NCI-H82 treated with DMSO at 0.1 percent for 48 hours (cell line): ENCODE data around the gene PRKACA.

Experiments used
- DNase-seq: peaks from one replicate; lab custom pipeline; 2025; ENCODE audit not compliant: unreplicated experiment; lab: John Stamatoyannopoulos, UW

The PRKACA gene

DNA sequence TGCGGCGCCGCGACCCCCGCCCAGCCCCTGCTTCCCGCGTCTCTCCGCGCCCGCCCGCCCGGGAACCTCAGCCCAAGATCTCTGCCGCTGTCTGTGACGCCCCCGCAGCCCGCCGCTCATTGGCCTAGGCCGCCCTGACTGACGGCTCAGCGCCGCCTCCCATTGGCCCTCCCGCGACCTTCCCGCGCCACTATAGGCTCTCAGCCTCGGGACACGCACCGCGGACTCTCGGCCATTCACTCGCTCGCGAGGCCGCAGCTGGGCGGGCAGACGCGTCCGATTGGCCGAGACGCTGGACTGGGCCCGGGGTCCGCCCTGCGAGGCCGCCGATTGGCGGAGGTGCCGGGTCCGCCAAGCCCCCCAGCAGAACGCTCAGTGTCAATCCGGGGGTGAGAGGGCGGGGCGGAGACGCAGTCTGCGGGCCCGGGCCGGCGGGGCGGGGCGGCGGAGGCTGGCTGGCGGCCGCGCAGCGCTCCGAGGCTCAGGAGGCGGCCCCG lies at the start of gene PRKACA:
TSS of gene PRKACA (minus strand) at position 95 of the 497 bp plus-strand sequence. CDS start 215 bp downstream, outside the sequence.
- DNase-seq, result peak; percentile 97

DNA sequence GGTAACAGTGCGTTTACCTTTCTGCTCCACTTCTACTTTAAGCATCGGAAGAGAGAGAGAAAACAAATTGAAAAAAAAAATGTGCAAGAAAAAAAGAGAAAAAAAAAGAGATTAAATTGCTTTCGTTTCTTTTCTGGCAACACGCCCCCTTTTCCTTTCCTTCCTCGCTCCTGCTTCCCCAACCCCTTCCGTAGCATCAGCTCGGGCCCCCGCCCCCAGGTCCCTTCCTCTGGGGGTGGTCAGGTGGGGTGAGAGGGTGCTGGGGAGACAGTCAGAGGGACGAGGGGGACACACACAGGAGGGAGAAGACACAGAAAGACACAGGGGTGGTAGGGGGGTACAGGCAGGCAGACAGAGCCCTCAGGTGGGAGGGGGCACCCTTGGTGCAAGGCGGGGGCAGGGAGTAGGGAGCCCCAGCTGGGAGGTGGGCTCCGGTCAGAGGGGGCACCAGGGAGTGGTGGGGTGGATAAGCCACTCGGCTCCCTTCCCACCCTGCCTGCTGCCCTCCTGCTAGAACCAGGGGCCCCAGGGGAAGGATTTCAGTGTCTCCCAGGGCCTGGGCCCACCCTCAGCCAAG lies 49.5 kb upstream of the PRKACA start:
- DNase-seq, result no peak

DNA sequence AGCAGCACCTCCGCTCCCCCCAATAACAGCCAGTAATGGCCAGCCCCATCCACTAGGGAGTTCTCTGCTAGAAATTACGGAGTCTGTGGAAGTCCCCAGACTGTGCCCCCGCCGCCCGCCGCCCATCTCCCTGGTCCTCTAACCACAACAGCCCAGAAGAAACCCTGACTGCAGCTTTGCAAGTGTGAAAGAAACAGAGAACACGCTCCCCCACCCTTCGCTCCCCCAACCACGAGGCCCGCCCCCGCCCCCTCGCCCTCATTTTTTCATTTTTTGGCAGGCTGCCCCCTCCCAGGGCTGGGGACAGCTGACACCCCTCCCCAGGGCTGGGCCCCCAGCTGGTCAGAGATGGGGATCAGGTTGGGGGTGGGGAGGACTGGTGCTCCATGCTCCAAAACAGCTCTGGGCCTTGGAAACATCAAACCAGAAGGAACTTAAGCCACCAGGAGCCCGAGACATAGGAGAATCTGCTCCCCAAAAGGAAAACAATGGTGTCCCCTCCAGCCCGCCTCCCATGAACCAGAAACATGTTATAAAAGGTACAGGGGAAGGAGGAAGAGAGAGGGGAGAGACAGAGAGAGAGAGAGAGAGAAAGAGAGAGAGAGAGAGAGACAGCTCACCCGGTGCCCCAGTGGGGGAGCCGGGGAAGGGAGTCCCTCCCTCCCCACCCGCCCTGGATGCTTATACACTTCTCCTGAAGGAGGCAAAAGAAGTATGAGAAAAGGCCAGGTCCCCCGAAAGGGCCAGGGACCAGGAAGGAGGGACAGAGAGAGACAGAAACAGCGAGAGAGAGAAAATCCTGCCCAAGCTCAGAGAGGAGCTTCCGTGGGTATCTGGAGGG lies 48.6 kb upstream of the PRKACA start:
- DNase-seq, result no peak

DNA sequence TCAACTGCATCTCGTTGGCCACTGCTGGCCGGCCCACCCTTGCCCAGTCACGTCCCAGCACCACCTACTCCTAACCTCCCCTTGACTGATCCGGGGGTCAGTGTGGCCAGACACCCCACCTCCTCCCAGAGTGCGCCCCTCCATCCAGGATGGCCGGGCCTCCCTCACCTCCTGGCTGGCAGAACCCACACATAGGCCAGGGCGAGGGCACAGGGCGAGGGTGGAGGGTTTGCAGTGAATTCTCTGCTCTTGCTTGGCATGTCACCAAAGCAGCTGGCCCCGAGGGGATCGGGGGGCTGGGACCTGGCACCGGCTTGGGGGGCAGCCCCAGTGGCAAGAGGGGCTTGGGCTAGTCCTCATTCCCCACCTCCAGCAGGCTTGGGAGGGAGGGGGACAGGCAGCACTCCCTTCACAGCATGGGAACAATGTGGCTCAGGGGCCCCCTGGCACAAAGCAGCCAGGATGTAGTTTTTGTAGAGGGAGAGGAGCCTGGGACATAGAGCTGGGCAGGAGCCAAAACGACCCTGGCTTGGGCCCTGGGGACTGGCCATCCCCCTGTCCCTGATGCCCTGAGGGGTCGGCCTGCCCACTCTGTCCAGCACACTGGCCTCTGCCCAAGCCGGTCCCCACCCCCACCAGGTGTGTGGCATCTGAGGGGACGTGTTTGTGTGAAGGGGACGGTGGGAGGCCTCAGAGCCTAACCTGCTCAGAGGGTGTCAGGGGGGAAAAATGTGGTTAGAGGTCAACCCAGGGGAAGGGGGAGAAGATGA lies 47.3 kb upstream of the PRKACA start:
- no peak for DNase-seq

DNA sequence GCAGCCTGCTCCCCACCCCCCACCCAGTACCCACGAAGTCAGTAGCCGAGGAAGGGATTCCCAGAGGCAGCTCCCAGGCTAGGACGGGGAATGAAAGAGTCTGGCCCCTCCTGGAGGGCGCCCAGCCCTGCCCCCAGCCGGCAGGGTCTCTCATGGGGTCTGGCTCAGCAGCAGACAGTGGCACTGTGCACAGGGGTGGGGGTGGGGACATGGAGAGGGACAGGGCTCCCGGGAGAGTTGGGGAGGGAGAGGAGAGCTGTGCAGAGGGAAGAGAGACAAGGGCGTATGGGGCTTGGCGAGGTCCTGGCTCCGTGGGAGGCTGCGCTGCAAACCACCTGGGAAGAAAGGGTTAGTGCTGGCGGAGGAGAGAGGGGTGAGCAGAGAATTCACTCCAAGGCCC lies 46.5 kb upstream of the PRKACA start:
- no peak for DNase-seq

DNA sequence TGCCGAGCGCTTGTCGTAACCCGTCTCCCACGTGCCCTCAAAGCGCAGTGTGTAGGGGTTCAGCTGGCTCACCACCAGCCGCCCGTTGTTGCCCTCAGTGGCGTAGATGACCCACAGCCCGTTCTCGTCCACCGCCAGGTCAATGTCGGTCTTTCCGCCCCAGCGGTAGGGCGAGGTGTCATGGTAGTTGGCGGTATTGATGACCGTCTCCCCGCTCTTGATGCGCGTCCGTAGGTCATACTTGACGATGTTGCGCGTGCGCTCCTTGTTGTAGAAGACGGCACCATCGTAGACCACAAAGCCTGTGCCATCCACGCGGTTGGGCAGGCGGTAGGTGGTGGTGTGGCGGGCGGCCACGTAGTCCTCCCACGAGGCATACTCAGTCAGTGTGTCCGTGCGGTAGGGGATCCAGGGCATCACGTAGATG lies 45.3 kb upstream of the PRKACA start:
- DNase-seq, result no peak

DNA sequence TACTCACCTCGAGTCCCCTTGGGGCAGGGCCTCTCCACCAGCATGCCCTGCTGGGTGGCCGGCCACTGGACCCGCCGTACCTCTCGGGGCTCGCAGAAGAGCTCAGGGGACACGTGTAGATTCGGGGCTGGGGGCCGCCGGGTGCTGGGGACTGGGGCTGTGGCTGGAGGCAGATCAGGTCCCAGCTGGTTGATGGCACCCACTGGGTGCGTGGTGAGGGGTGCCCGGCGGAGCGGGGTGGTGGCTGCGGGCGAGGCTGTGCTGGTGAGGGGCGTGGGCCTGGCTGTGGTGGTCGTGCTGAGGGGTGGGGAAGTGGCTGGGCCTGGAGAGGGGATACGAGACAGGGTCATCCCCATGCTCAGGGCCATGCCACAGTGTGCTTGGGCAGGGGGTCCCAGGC lies 43.7 kb upstream of the PRKACA start:
- DNase-seq, result no peak

DNA sequence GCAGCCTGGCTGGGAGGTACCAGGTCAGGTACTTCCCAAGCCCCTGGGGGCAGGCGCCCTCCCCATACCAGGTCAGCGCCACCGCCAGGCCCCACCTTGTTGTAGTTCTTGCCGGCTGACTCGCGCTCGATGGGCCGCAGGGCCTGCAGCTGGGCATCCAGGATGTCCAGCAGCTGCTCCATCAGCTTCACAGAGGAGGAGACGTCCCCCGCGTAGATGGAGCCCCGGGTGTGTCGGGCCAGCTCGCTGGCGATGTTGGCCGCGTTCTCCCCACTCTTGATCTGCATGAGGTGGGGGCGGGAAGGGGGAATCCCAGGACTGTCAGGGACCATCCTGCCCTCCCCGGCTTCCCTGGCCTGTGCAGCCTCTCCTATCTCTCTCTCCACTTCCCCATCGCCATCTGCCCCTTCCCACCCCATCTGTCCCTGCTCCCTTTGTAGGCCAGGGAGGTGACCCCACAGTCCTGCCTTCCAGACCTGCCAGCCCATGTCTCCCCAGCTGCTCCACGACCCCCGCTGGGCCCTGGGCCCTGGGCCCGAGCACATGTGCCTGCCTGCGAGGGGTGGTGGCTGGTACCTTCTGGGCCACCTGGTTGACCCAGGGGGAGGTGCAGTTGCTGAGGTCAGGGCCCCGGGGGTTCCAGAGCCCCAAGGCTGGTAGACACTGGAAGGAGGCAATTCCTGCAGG lies 42.6 kb upstream of the PRKACA start:
- no peak for DNase-seq

DNA sequence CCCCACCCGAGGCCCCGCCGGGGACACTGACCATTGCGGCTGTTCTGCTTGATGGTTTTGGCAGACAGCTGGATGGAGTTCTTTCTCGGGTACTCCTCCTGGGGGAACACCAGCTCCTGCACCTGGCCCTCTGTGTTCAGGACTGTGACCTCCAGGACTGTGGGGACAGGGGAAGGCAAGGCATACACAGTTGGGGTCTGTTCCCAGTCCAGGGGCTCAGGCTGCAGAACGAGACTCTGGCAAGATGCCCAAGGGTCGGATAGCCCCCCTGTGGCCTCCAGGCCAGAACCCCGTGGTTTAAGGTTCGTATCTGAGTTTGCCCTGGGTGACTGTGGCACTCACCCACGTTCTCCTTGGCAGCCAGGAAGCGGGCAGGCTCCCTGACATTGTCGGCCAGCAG lies 41.5 kb upstream of the PRKACA start:
- no peak for DNase-seq

DNA sequence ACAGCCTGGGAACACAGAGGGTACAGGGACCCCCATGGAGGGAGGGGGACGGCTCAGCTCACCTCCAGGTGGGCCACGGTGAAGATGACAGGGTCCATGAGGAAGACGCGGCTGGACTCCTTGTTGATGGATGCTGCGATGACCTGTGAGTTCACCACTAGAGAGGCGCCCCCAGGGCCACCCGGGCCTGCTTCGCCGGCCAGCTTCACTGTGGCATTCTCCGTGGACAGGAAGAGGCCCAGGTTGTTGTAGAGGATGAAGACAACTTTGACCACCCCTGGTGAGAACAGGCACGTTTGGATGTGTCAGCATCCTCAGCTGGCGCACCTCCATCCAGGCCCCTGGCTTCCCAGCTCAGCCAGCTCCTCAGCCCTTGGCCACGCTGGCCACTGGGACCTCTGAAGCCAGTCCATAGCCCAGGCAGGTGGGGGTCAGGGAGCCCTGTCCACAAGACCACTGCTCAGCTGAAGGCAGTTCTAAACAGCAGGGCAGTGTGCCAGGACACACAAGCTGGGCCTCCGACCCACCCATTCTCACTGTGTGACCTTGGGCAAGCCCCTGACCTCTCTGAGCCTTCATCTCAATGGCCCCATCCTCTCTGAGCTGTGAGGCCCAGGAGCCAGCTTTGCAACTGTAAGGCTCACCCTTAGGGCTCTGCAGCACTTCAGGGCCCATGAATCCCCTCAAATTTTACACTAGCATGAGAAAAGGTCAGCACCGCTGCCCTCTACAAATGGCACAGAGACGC lies 40.9 kb upstream of the PRKACA start:
- DNase-seq, result no peak

DNA sequence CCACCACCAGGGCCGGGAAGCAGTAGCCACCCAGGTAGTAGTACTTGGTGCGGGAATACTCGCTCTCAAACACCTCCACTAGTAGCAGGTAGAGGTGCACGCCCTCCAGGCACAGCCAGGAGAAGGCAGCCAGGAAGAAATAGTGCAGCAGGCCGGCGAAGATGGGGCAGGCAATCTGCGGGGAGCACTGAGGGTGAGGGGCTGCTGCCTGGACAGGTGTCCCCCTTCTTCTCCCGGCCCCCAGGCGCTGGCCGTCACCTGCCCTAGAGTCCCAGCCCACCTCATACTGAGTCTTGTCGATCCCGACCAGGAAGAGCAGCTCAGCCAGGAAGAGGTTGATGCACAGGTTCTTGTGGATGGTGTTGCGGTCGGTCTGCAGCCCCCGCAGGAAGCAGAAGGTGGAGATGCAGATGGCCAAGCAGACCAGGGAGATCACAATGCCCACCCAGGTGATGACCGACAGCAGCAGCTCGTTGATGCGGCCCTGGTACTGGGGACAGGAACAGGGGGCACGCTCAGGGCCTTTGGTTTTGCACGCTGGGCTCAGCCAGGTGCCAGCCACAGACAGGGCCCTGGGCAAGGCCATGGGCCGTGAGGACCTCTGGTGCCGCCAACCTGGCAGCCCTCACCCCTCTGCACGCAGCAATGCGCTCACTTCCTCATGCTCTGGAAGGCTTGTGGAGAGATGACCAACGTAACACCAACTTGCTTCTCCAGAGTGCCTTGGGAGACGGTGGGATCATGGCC lies 39.6 kb upstream of the PRKACA start:
- no peak for DNase-seq

DNA sequence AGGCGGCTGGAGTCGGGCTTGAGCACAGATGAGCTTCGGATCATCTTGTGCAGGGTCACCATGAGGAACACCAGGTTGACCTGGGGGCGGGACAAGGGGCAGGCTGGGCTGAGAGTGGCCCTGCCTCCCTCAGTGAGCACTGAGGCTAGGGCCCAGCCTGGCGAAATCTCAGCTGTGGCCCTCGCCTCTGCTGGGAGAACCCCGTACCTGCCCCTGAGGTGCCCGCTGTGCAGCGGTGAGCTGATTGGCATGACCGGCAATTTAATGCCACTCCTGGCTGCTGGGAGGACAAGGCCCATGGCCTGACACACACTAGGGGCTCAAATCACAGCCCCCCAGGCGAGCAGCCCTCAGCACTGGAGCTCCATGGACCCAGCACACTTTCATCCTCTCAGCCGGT lies 38.6 kb upstream of the PRKACA start:
- no peak for DNase-seq

DNA sequence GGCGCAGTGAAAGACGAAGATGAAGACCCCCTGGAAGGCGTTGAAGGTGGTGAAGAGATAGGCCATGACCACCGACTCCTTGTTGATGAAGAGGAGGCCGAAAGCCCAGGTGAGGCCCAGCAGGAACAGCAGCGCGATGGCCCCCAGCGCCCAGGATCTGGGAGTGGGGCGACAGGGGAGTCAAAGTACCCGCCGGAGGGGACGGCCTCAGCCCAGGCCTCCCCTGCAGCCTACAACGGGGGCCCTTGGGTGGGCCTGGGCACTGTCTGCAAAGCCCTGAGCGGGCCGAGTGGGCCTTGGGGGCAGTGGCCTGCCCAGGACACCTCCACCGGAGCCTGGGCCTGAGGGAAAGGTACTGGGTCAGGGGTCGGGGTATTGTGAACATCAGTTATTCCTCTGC lies 37.8 kb upstream of the PRKACA start:
- no peak for DNase-seq

DNA sequence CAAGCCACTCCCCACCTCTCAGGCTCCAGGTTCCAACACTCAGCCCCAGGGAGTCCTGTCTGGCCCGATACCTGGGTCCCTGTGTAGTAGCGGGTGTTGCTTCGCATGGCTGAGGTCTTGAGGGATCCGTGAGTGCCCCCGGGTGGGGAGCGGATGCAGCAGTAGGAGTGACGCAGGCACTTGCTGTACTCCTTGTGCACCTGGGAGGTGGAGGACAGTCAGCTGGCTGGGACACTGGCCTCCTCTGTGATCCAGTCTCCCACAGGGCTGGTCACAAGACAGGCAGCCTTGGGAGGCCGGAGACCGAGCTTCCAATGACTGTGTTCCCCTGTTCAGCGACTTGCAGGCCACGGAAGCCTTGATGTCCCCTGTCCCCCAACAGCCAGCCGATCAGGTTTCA lies 35.2 kb upstream of the PRKACA start:
- no peak for DNase-seq

DNA sequence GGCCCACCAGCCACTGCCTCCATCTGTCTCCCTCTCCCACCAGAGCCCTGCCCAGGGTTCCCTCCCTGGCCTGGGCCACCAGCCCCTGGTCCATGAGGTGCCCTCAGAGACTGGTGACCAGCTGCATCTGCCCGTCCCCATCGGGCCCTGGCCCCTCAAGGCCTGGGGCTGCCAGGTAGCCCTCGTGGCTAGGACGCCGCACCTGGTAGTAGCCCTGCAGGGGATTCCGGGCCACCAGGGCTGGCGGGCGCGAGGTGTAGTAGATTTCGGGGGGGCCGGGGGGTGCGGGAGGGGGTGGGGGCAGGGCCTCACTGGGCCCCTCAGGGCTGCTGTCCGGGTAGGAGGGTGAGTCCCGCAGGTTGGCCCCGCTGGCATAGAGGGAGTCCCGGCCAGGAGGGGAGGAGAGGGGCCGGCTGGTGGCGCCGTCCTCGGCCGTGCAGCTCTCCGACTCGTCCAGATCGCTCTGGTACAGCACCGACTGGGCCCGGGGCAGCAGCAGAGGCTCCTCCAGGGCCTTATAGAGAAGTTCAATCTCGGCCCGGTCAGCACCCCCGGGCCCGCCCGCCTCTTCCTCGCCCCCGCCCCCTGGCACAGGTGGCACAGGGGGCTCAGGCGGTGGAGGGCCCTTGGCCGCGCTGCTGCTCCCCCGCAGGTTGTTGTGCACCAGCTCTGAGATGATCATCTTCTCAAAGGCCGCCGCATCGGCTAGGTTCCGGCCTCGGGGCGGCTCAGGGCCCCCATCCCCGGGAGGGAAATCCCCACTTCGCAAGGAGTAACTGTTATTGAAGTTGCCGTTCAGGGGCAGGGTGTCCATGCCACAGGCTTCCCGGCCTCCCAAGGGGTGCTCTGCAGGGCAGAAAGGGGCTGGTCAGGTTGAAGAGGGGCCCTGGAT lies 33.5 kb upstream of the PRKACA start:
- no peak for DNase-seq

DNA sequence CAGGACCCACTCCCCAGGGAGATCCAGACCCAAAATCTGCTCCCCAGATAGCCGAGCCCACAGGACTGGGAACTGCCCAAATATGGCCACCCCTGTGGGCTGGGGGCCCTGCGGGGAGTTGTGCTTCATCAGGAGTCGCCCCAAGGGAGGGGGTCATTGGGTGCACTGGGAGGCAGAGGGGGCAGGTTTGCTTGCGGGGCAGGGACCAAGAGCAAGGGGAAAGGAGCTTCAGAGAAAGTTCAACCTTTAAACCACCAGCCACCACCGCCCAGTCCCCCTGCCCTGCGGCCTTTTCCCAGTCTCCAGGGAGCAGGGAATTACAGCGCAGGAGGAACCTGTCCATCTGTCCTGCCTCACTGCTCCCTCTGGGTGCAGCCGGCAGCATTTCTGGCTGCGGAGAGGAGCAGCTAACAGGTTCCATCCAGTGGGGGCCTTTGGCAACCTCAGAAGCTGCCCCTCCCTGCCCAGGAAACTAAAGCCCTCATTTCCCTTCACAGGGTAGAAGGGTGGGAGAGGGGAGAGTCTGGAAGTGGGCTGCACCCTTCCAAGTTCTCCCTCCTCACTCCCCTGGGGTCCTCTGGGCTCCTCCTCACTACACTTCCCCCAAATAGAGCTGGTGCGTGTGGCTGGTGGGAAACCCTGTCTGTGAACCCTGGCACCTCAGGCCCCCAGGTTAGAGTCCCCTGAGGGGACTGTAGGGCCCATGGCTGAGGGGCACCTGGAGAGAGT lies 32.6 kb upstream of the PRKACA start:
- no peak for DNase-seq

DNA sequence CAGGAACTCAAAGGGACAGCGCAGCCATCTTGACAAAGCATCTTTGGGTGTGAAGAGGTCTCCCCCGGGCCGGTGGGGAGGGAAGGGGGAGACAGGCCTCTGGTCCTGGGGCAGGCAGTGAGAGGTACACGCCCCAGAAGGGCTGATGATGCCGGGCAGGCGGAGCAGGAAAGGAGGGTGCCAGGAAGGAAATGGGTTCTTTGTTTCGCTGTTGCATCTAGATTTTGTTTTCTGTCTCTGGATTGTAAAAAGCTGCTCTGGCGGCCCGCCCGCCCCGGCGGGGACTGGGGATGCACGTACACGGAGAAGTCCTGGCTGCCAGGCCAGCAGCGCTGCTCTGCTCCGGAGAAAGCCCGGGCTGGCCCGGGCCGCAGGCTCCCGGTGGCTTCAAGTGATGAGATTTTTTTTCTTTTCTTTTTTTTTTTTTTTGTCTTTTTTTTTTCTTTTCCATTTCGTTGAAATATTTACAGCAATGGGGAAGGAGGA lies 32.0 kb upstream of the PRKACA start:
- no peak for DNase-seq
